Mammary epithelial cell (primary cell): Measurements from ENCODE around the gene MARCHF10.

Experiments used
- CTCF ChIP-seq, 2 donors: IDR thresholded peaks in 1 of 2; conservative IDR thresholded peaks in 1 of 2; 2 replicates each; pipeline ENCODE4 v1.5.1; 2011 to 2012; ENCODE audit warnings: inconsistent platforms in 2 of 2, low read length in 2 of 2, mild to moderate bottlenecking in 2 of 2, control low read depth in 1 of 2, low read depth in 1 of 2; ENCODE audit not compliant: insufficient read depth in 1 of 2; ENCODE audit errors: extremely low read depth in 1 of 2
- EZH2 ChIP-seq: IDR thresholded peaks from 2 replicates; pipeline ENCODE4 v1.6.1; 2012; ENCODE audit warnings: low read length, inconsistent platforms, borderline replicate concordance

GRCh38 chr17:62792447-62792800, 15.7 kb downstream of the MARCHF10 start:
- TF ChIP-seq CTCF (conservative IDR thresholded peaks at IDR 0.05 in 1 of 2, IDR thresholded peaks at IDR 0.05 in 1 of 2; ENCODE audit: extremely low read depth in 1 of 2, insufficient read depth in 1 of 2, low read depth in 1 of 2, low read length in 2 of 2), result no peak
- no peak for TF ChIP-seq EZH2
